SKM-1 treated with dmso at 0.1 percent for 144 hours (cell line): ENCODE results near the gene KLHL13.
"Not testable (repeated sequence)": the region's sequence is repeated elsewhere in the genome, so short reads cannot be mapped to it uniquely, and the experiment has no call there.

Experiments
- DNase-seq: peaks from one replicate; lab custom pipeline; 2025; ENCODE audit not compliant: unreplicated experiment; lab: John Stamatoyannopoulos, UW

The KLHL13 gene

GRCh38 chrX:117995378-117995777, 121.2 kb downstream of the KLHL13 start:
- DNase-seq, result no peak

- no peak for DNase-seq
Observed at GRCh38 chrX:117992192-117992723, 124.4 kb downstream of the KLHL13 start.

- no peak for DNase-seq
Observed at GRCh38 chrX:117990438-117990837, 126.2 kb downstream of the KLHL13 start.

GRCh38 chrX:117989512-117989911, 127.1 kb downstream of the KLHL13 start:
- no peak for DNase-seq

GRCh38 chrX:117987373-117987772, 129.2 kb downstream of the KLHL13 start:
- DNase-seq, result no peak

GRCh38 chrX:117985241-117985640, 131.4 kb downstream of the KLHL13 start:
- no peak for DNase-seq

- no peak for DNase-seq
Observed at GRCh38 chrX:117982694-117983392, 133.8 kb downstream of the KLHL13 start.

- no peak for DNase-seq
Observed at GRCh38 chrX:117978402-117978801, 138.2 kb downstream of the KLHL13 start.

- no peak for DNase-seq
Observed at GRCh38 chrX:117977526-117977925, 139.1 kb downstream of the KLHL13 start.

GRCh38 chrX:117973110-117973807, 143.4 kb downstream of the KLHL13 start:
- DNase-seq, result no peak

- no peak for DNase-seq
Observed at GRCh38 chrX:117972711-117973109, 143.9 kb downstream of the KLHL13 start.

- DNase-seq, result no peak
Observed at GRCh38 chrX:117969782-117970181, 146.8 kb downstream of the KLHL13 start.

GRCh38 chrX:117969328-117969727, 147.3 kb downstream of the KLHL13 start:
- DNase-seq, result no peak

- no peak for DNase-seq
Observed at GRCh38 chrX:117959045-117959444, 157.6 kb downstream of the KLHL13 start.

- DNase-seq, result no peak
Observed at GRCh38 chrX:117957128-117957527, 159.5 kb downstream of the KLHL13 start.

GRCh38 chrX:117939296-117939695, 177.3 kb downstream of the KLHL13 start:
- not testable (repeated sequence) for DNase-seq

- no peak for DNase-seq
Observed at GRCh38 chrX:117936118-117936517, 180.5 kb downstream of the KLHL13 start.

GRCh38 chrX:117930116-117930515, 186.5 kb downstream of the KLHL13 start:
- not testable (repeated sequence) for DNase-seq

GRCh38 chrX:117919755-117920154, 196.9 kb downstream of the KLHL13 start:
- no peak for DNase-seq

GRCh38 chrX:117910216-117910615, 206.4 kb downstream of the KLHL13 start:
- no peak for DNase-seq

- no peak for DNase-seq
Observed at GRCh38 chrX:117898226-117898625, 218.4 kb downstream of the KLHL13 start.

- DNase-seq, result no peak
Observed at GRCh38 chrX:117895418-117895817, 221.2 kb downstream of the KLHL13 start.
